ENCODE measurements around the gene PSAP. TPM values are rescaled to one million over a fixed set of nuclear protein-coding genes. Genes with fewer than 3 reads are reported as not detected.

PSAP gene
- total RNA-seq, 1 donor from 2014 or later, result 295 TPM

- no peak for TF ChIP-seq CTCF (conservative IDR thresholded peaks at IDR 0.05)
- H3K4me3 Mint-ChIP-seq, result no peak overlapping the region
- H3K27ac Mint-ChIP-seq (ENCODE audit: unreplicated experiment), result no peak overlapping the region
- peaks cover 4% of the 10 kb centered on the region for H3K4me1 Mint-ChIP-seq
- H3K27me3 Mint-ChIP-seq (ENCODE audit: low read depth), result peaks cover 27% of the 10 kb centered on the region
- no peak for DNase-seq (ENCODE audit: low read depth, low spot score)
- no peaks in the 10 kb centered on the region for H3K36me3 Mint-ChIP-seq (ENCODE audit: low read depth)
- H3K9me3 Mint-ChIP-seq, result no peaks in the 10 kb centered on the region
These were observed 48.1 kb downstream of the PSAP start for GRCh38 chr10:71802715-71803488.

GRCh38 chr10:71802235-71802634, 48.8 kb downstream of the PSAP start:
- no peak for TF ChIP-seq CTCF (conservative IDR thresholded peaks at IDR 0.05)
- Mint-ChIP-seq H3K9me3 (no peaks in the 10 kb centered on the region), H3K4me1 (peaks cover 4% of the 10 kb centered on the region), H3K27me3 (ENCODE audit: low read depth) (peaks cover 27% of the 10 kb centered on the region), H3K36me3 (ENCODE audit: low read depth) (no peaks in the 10 kb centered on the region), H3K4me3 (no peak overlapping the region), H3K27ac (ENCODE audit: unreplicated experiment) (no peak overlapping the region)
- no peak for DNase-seq (ENCODE audit: low read depth, low spot score)

GRCh38 chr10:71801361-71801760, 49.7 kb downstream of the PSAP start:
- Mint-ChIP-seq H3K27ac (ENCODE audit: unreplicated experiment) (no peak overlapping the region), H3K9me3 (no peaks in the 10 kb centered on the region), H3K4me1 (peaks cover 4% of the 10 kb centered on the region), H3K27me3 (ENCODE audit: low read depth) (peaks cover 20% of the 10 kb centered on the region), H3K4me3 (no peak overlapping the region), H3K36me3 (ENCODE audit: low read depth) (no peaks in the 10 kb centered on the region)
- TF ChIP-seq CTCF (conservative IDR thresholded peaks at IDR 0.05), result no peak
- no peak for DNase-seq (ENCODE audit: low read depth, low spot score)

- DNase-seq (ENCODE audit: low read depth, low spot score), result no peak
- no peak for TF ChIP-seq CTCF (conservative IDR thresholded peaks at IDR 0.05)
- Mint-ChIP-seq H3K27ac (ENCODE audit: unreplicated experiment) (no peak overlapping the region), H3K36me3 (ENCODE audit: low read depth) (no peaks in the 10 kb centered on the region), H3K4me3 (no peak overlapping the region), H3K27me3 (ENCODE audit: low read depth) (peaks cover 11% of the 10 kb centered on the region), H3K9me3 (peaks cover 2% of the 10 kb centered on the region), H3K4me1 (no peaks in the 10 kb centered on the region)
These were observed 51.2 kb downstream of the PSAP start for GRCh38 chr10:71799608-71800453.

GRCh38 chr10:71799112-71799511, 51.9 kb downstream of the PSAP start:
- H3K36me3 Mint-ChIP-seq (ENCODE audit: low read depth), result no peaks in the 10 kb centered on the region
- no peaks in the 10 kb centered on the region for H3K4me1 Mint-ChIP-seq
- TF ChIP-seq CTCF (conservative IDR thresholded peaks at IDR 0.05), result no peak
- no peak overlapping the region for H3K27ac Mint-ChIP-seq (ENCODE audit: unreplicated experiment)
- DNase-seq (ENCODE audit: low read depth, low spot score), result no peak
- peaks cover 2% of the 10 kb centered on the region for H3K9me3 Mint-ChIP-seq
- no peak overlapping the region for H3K4me3 Mint-ChIP-seq
- peaks cover 7% of the 10 kb centered on the region for H3K27me3 Mint-ChIP-seq (ENCODE audit: low read depth)

Data from neural crest cell (in vitro differentiated cells).